ENCODE results near the gene MTIF2. TPM values are rescaled to one million over a fixed set of nuclear protein-coding genes. Genes with fewer than 3 reads are reported as not detected.
"Not testable (repeated sequence)": the region's sequence is repeated elsewhere in the genome, so short reads cannot be mapped to it uniquely, and the experiment has no call there.

Gene MTIF2
- total RNA-seq, 1 experiment from 2014 or later = 43.9 TPM

GRCh38 chr2:55245411-55245810, 23.6 kb downstream of the MTIF2 start (continued):
- TF ChIP-seq CREM (CRISPR knock-in tag; IDR thresholded peaks at IDR 0.05) = no peak
- no peak for TF ChIP-seq GTF2I (CRISPR knock-in tag; conservative IDR thresholded peaks at IDR 0.05)
- TF ChIP-seq, protein P1, sequence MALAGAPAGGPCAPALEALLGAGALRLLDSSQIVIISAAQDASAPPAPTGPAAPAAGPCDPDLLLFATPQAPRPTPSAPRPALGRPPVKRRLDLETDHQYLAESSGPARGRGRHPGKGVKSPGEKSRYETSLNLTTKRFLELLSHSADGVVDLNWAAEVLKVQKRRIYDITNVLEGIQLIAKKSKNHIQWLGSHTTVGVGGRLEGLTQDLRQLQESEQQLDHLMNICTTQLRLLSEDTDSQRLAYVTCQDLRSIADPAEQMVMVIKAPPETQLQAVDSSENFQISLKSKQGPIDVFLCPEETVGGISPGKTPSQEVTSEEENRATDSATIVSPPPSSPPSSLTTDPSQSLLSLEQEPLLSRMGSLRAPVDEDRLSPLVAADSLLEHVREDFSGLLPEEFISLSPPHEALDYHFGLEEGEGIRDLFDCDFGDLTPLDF (CRISPR knock-in tag; IDR thresholded peaks at IDR 0.05) = no peak
- no peak for TF ChIP-seq CREB1 (CRISPR knock-in tag; IDR thresholded peaks at IDR 0.05)
- TF ChIP-seq ZBTB43 (CRISPR knock-in tag; IDR thresholded peaks at IDR 0.05) = no peak
- no peak for TF ChIP-seq TEAD4 (CRISPR knock-in tag; IDR thresholded peaks at IDR 0.05)
- no peak for TF ChIP-seq NFE2L1 (CRISPR knock-in tag; IDR thresholded peaks at IDR 0.05)
- no peak for TF ChIP-seq MXD4 (CRISPR knock-in tag; IDR thresholded peaks at IDR 0.05; ENCODE audit: borderline replicate concordance)
- TF ChIP-seq, protein P2, sequence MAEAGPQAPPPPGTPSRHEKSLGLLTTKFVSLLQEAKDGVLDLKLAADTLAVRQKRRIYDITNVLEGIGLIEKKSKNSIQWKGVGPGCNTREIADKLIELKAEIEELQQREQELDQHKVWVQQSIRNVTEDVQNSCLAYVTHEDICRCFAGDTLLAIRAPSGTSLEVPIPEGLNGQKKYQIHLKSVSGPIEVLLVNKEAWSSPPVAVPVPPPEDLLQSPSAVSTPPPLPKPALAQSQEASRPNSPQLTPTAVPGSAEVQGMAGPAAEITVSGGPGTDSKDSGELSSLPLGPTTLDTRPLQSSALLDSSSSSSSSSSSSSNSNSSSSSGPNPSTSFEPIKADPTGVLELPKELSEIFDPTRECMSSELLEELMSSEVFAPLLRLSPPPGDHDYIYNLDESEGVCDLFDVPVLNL (CRISPR knock-in tag; IDR thresholded peaks at IDR 0.05; ENCODE audit: borderline replicate concordance, low read depth) = no peak

DNA sequence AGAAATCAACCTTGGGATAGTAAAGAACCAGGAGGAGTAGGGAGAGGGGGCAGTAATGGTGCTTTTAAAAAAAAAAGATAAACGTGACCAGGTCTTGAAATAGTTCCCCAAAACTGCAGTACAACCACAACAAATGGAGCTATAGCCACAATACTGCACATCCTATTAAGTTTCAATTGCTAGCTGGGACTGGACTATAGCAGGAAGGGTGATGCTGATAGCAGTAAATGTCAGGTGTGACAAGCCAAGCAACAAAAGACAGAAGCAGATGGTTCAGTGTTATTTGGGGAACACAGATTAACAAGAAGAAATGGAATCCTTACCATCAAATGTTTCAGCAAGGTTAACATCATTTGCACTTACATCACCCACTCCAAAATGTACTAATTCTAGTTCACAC, 26.4 kb downstream of the MTIF2 start:
- H3K4me3 Mint-ChIP-seq = no peak overlapping the region
- peaks cover 34% of the 10 kb centered on the region for H3K36me3 Mint-ChIP-seq
- no peaks in the 10 kb centered on the region for H3K4me1 Mint-ChIP-seq
- CTCF ChIA-PET = no interaction called here
- H3K27me3 Mint-ChIP-seq (ENCODE audit: low read depth) = no peaks in the 10 kb centered on the region
- H3K27ac Mint-ChIP-seq = no peak overlapping the region
- ATAC-seq (no peak), DNase-seq (ENCODE audit: low spot score) (no peak)
- TF ChIP-seq ZNF423 (CRISPR knock-in tag; IDR thresholded peaks at IDR 0.05) (no peak), ZNF219 (CRISPR knock-in tag; IDR thresholded peaks at IDR 0.05; ENCODE audit: borderline replicate concordance) (no peak), TCF7 (CRISPR knock-in tag; IDR thresholded peaks at IDR 0.05; ENCODE audit: low read depth) (no peak), JAZF1 (CRISPR knock-in tag; IDR thresholded peaks at IDR 0.05) (no peak), SOX15 (CRISPR knock-in tag; IDR thresholded peaks at IDR 0.05) (no peak), ZBTB21 (CRISPR knock-in tag; IDR thresholded peaks at IDR 0.05; ENCODE audit: borderline replicate concordance) (no peak)
- TF ChIP-seq, protein P2 (CRISPR knock-in tag; IDR thresholded peaks at IDR 0.05; ENCODE audit: borderline replicate concordance, low read depth) = no peak
- TF ChIP-seq, protein P3, sequence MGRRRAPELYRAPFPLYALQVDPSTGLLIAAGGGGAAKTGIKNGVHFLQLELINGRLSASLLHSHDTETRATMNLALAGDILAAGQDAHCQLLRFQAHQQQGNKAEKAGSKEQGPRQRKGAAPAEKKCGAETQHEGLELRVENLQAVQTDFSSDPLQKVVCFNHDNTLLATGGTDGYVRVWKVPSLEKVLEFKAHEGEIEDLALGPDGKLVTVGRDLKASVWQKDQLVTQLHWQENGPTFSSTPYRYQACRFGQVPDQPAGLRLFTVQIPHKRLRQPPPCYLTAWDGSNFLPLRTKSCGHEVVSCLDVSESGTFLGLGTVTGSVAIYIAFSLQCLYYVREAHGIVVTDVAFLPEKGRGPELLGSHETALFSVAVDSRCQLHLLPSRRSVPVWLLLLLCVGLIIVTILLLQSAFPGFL (CRISPR knock-in tag; IDR thresholded peaks at IDR 0.05; ENCODE audit: borderline replicate concordance) = no peak
- POLR2A ChIA-PET = no interaction called here
- H3K9me3 Mint-ChIP-seq = no peaks in the 10 kb centered on the region

GRCh38 chr2:55241582-55241981, 27.4 kb downstream of the MTIF2 start:
- DNase-seq (ENCODE audit: low spot score); H3K4me1 Mint-ChIP-seq; H3K4me3 Mint-ChIP-seq; POLR2A ChIA-PET; ATAC-seq; H3K9me3 Mint-ChIP-seq; CTCF ChIA-PET; H3K27ac Mint-ChIP-seq; H3K27me3 Mint-ChIP-seq (ENCODE audit: low read depth): not testable (repeated sequence)
- peaks cover 30% of the 10 kb centered on the region for H3K36me3 Mint-ChIP-seq

Data from WTC11 (cell line).